GM19043 (cell line): ENCODE data around the gene DYNC1I1.

Experiments
- ATAC-seq: cut with Tn5 transposase; IDR thresholded peaks from one replicate; pipeline ENCODE4 v1.9.1; 2021; ENCODE audit warnings: low read depth; ENCODE audit not compliant: unreplicated experiment

The DYNC1I1 gene

DNA sequence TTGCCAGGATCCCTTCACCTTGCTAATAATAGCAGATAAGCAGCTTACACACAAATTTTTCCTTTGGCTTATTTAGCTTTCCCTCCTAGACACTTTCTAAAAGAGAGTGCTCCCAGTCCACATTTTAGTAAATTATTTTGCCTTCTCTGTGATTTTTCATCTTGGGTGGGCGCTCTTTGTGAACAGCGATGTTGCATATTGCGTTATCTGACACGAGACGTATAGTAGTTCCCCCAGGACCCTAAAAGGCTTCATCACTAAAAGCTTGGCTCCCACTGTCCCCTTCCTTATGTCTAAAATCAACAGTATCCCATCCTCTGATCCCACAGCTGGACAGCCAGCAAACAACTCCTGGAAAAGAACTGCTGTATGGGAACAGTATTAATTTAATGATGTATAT is 232.9 kb downstream of the DYNC1I1 start:
- no peak for ATAC-seq

DNA sequence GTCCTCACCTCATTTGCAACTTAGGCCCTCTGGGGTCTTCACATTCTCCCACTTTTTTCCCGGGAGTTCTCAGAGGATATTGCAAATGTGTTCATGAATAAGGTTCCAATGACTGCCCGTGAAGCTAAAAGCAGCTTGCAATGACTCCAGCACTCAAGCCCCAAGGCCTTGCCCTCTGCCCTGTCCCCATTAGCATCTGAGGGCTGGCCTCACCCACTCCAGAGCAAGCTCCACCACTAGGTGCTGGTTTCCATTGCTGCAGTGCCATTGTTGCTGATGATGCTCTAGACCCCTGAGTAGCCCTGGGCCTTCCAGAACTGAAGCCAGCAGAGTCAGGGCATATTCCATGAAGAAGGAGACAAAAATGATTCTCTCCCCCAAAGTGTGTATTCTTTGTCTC is 236.8 kb downstream of the DYNC1I1 start:
- no peak for ATAC-seq

DNA sequence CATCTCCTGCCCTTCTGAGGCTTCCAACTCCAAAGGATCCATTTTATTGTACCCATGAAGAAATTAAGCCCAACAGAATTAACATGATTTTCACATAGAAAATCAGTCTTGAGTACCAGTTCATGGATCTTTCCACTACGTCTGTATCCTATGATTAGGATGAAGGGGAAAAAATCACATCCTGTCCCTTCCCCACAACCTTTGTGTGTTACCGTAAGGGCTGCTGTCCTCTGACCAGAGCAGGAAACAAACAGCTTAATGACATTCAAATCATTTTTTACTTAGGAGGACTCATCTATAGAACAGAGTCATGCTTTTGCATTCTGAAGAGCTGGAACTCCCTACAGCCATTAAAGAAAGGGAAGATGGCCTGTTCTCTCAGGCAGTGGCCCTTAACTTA is 241.5 kb downstream of the DYNC1I1 start:
- ATAC-seq = no peak

DNA sequence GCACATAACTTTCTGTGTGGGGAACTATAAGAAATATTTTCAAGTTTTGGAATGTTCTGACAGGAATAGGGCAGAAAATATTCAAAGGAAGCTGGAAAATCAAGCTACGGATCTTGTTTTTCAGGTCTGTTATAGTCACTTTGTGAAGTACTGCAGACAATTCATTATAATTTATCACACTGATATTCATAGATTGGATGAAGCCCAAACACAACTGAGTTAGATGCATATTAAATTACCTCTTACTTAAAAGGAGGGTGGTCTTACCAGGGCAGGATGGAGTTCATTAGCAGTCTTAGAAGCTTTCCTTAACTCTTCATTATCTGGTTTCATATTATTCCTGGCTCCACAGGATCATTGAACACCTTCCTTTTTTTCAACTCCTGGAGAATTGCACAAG is 242.3 kb downstream of the DYNC1I1 start:
- ATAC-seq = no peak

DNA sequence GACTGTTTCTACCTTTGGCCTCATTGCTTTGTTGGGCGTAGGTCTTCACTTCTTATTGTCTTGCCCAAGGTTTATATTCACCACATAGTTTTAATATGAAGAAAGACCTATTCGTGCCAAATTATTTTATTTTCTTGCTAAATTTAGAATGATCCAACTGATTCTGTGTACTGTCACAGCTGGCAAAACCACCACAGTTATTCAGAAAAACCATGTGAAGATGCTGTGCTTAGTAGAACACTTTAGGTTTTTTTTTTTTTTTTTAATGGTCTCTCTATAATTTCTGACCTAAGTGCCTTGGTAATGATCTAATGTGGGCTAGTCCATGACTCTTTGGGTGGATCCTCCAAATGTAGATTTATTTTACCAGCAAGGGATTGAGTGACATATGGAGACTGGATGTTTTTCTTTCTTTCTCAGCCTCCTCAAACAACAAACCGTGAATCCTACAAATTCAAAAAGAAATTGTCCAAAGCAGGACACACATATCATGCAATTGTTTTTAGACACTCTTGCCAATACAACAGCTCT is 243.8 kb downstream of the DYNC1I1 start:
- ATAC-seq = no peak

DNA sequence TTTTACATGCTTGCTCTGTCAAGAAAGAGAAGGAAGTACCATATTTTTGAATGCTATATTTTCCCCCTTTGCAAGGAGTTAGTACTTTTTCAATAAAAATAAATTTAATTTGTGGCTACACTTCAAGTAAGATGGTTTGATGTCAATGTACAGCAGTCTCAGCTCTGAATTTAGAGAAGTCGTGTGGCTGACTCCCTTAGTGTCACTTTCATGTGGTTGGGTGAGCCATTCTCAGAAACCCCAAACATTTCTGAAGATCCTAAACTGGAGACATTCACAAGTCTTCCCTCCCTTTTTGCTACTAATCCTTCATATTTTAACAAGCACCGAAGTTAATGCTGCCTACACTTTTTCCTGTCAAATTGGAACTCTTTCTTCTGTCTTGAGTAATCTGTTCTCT is 244.4 kb downstream of the DYNC1I1 start:
- ATAC-seq = no peak

- no peak for ATAC-seq
Observed at GRCh38 chr7:96017877-96018276, 245.5 kb downstream of the DYNC1I1 start.

DNA sequence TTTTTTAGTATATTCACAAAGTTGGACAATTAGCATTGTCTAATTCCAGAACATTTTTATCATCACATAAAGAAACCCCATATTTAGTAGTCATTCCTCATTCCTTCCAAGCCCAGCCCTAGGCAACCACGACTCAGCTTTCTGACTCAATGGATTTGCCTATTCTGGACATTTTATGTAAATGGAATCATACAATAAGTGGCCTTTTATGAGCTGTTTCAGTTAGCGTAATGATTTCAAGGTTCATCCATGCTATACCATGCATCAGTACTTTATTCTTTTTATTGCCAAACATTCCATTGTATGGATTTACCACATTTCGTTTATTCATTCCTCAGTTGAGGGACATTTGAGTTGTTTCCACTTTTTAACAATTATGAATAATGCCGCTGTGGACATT is 249.2 kb downstream of the DYNC1I1 start:
- ATAC-seq = no peak

DNA sequence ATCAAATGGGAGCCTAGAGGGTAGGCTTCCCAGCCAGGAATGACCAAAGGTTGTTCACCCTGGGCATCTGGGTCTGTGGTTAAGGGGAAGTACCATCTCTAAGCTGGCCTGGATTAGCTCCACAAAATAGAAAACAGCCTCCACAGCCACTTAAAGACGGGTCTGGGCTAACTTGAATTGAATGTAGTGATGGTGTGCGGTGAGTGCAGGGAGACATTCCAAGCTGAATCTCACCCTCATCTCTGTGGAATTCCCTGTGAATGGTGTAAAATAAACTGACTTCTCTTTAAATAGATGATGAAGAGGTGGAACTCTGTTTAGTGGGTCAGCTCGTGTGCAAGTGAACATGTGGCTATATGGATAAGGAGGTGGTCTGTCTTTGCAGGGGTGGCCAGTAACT is 251.0 kb downstream of the DYNC1I1 start:
- no peak for ATAC-seq

- ATAC-seq = no peak
Observed at GRCh38 chr7:96026010-96026409, 253.7 kb downstream of the DYNC1I1 start.

- ATAC-seq = no peak
Observed at GRCh38 chr7:96026611-96027010, 254.3 kb downstream of the DYNC1I1 start.

DNA sequence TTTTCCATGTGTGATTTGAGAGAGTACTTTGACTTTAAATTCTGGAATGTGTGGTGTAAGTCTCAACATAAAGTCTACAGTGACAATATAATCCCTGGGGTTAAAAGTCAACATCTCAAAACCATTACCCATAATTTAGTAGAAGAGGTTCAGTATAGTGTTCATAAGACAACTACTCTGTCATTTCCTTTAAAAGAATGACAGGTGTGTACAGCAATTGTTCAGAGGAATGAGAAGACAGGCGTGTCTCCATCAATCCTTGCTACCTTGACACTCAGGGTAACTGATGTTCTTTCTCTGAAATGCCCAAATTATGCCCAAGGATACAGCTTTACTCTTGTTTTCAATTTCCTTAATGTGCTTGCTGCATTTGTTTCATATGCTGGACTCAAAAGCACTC is 256.4 kb downstream of the DYNC1I1 start:
- ATAC-seq = no peak

- ATAC-seq = no peak
Observed at GRCh38 chr7:96033009-96033598, 260.8 kb downstream of the DYNC1I1 start.

DNA sequence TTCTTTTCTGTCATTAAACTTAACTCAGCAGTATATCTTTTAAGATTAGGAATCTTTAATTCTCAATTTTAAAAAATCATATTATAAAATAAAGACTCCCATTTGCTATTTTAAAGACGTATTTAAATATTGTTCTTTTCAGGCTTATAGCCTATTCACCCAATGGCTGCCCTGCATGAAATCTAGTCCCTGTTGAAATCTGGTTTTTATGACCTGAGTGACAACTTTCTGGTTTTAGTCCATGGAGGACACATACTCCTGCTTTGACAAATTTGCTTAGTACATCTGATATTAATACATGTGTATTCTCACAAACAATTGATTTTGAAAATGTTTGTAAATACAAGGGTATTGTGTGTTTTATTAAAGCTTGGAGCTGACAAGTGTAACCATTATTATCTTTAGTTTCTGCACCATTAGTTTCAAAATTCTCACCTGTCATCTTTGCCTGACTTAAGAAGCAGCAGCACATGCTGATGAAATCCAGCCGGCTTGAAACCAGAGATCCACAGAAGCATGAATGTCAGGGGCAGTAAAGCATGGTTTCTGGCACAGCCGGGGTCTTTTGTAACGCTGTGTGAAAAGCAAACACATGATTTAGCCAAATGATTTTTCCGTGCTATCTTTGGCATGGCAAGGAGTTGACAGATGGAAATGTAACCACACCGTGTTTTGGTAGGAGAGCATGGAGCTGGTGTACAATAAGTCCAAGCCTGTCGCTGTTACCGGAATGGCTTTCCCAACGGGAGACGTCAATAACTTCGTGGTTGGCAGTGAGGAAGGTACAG is 262.8 kb downstream of the DYNC1I1 start:
- no peak for ATAC-seq

- ATAC-seq = no peak
Observed at GRCh38 chr7:96040250-96040772, 268.0 kb downstream of the DYNC1I1 start.

DNA sequence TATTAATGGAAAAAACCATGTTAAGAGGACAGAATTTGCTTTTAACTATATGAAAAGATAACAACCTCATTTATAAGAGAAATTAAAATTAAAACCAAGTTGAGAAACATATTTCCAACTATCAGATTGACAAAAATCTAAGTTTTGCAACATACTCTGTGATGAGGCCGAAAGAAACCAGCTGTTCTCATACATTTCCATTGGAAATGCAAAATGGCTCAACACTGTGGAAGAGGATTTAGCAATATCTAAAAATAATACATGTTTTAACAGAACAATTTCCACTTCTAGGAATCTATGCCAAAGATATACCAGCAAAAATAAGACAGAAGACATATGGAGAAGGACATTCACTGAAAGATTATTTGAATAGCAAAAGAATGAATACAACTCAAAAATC is 268.8 kb downstream of the DYNC1I1 start:
- no peak for ATAC-seq

DNA sequence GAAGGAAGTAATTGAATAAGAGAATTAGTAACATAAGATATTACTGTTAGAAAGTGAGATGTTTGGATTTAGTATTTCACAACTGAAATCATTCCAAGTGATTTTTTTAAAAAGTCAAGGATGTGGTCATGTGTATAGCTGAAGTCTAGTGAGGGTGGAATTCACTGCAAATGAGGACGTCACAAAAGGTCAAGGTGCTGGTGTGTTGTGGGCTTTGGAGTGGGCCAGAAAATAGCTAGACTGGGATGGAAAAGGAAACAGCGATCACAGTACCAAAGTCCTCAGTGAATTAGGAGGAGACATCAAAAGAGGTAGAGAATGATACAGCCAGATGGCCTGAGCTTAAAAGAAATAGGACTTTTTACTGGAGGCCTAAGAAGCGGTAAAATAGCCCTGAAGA is 272.8 kb downstream of the DYNC1I1 start:
- no peak for ATAC-seq

DNA sequence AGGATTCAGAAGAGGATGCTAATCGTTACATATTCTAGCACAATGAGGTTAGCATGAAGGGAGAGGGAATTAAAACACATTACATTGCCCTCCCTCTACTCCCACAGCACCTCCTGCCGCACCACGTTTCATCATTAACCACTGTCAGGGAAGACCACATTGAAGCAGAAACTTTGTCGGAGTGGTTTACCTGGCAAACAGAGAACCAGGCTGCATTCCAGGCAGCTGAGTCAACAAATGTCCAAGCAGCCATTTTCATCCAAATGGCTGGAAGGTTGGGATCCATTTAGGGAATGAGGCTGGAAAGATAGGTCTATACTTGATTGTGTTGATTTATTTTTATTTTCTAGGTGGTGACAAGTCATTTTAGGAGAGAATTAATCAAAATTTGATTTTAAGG is 273.6 kb downstream of the DYNC1I1 start:
- ATAC-seq = no peak

DNA sequence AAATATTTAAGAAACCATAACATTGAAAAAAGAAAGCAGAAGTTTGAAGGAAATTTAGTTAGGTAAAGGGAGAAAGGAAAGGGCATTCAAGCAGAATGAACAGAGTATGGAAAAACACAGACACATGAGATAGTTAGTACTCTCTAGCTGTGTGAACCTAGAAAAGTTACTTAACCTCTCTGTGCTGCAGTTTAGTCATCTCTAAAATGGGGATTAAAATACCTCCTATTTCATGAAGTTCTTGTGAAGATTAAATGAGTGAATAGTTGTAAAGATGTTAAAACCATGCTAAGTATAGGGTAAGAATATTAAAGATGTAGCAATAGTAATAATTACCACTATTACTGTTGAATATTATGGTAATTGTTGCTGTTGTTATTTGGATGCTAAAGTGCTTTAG is 279.9 kb downstream of the DYNC1I1 start:
- ATAC-seq = no peak

DNA sequence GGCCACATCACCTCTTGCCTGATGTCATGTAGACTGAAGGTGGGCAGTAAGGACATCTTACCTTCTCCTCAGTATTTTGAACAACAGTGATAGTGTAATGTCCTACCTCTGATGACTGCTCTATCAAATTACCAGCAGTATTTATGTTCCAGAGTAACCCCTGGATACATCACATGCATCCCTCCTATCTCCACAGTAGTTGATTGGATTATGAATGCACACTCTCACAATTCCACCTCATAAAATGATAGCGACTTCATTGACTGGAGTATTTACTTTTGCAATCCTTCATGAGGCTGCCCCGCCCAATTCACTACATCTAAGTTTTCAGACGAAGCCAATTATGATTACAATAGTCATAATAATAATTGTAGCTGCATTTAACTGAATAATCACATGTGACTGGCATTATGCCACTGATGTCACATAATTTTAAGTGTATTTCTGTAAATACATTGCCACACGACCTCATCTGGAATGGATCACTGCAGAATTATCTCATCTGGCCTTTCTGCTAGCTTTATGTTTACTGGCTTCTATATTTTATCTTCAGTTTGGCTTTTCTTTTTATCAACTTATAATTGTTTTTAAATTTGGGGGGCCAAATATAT is 280.6 kb downstream of the DYNC1I1 start:
- ATAC-seq = no peak

- no peak for ATAC-seq
Observed at GRCh38 chr7:96055717-96056116, 283.4 kb downstream of the DYNC1I1 start.

- ATAC-seq = no peak
Observed at GRCh38 chr7:96059075-96059474, 286.7 kb downstream of the DYNC1I1 start.
